Amygdala (tissue), 56 donors: Measurements from ENCODE around the gene OTUD5.

ENCODE experiments used
- DNase-seq, 56 donors: peaks; one replicate each; lab custom pipeline; 2025; lab: John Stamatoyannopoulos, UW

Gene OTUD5

GRCh38 chrX:48939524-48940228 is 17.7 kb downstream of the OTUD5 start:
- DNase-seq, result no peak

GRCh38 chrX:48938721-48939425 is 18.5 kb downstream of the OTUD5 start:
- no peak for DNase-seq

DNA sequence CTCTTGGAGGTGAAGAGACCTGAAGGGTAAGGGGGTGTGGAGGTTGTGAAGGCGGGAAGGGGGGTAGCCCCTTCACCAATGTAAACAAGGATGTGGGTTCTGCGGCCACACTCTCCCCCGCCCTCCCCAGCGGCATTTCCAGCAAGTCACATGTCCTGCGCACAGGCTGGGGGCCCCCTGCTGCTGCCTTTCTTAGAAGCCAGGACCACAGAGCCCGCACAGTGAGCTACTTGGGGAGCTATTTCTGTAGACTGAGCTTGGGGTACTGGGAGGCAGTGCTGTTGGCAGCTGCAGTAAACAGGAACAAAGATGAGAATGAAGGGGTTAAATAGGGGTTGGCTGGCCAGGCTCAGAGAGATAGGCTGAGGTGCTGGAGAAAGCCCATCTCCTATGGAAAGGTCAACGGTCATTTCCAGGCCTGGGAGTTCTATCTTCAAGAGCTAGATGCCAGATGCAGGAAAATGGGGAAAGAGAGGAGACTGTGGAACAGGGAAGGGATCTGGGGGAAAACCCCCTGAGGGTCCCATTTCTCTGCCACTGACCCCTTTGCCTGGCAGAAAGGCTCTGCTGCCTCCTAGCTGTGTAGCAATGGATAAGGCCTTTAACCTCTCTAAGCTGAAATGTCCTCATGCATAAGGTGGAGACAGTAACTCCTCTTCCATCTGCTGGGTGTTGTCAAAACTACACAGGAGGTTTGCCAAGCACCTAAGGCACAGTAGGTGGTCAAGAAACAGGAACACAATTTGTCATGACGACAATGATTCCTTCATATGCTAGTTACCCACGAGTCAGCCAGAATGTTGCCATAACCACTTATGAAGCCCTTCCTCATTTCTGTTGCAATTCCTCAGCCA is 20.1 kb downstream of the OTUD5 start:
- DNase-seq, result peak in 11 of 56 donors; percentile 0 to 11 (median 2)

DNA sequence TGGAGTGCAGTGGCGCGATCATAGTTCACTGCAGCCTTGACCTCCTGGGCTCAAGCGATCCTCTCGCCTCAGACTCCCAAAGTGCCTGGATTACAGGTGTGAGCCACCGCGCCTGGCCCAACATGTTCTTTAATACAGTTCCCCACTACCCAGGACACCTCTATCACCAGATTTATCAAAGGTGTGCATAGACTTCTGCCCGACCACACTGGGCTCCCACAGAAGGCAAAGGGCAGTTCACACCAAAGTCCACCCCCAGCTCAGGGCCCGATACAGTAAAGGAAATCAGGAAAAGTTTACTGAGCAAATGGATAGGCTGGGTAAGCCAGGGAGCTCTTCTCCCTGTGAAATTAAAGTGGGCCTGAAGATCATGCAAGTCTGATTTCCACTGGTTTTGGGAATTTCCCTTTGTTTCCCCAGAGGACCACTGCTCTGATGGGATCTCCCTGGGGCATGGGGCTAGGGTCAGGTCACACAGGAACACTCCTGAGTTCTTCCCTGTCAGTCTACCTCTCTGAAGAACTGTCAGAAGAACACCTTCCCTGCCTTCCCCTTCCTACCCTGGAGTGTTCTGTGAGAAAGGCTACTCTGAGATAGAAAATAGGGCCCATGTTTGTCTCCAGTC is 20.9 kb downstream of the OTUD5 start:
- DNase-seq, result no peak

GRCh38 chrX:48935301-48935670 is 22.1 kb downstream of the OTUD5 start:
- no peak for DNase-seq

GRCh38 chrX:48934581-48935300 is 22.7 kb downstream of the OTUD5 start:
- DNase-seq, result no peak

DNA sequence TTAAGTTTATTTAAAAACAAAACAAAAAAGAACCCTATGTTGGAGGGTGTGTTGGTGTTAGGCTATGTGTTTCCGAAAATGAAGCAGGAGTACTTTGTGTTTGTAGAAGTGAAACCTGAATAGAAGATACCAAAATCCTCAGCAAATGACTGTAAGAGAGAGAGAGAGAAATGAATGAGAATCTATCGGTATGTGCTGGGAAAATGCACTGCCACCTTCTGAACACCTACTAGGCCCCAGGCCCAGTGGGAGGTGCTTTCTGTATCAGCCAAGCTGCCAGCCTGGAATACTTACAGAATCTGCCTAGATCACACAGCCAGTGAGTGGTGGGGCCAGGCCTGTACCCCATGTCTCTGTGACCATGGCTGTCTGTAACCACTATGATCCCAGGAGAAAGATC is 23.6 kb downstream of the OTUD5 start:
- DNase-seq, result no peak

DNA sequence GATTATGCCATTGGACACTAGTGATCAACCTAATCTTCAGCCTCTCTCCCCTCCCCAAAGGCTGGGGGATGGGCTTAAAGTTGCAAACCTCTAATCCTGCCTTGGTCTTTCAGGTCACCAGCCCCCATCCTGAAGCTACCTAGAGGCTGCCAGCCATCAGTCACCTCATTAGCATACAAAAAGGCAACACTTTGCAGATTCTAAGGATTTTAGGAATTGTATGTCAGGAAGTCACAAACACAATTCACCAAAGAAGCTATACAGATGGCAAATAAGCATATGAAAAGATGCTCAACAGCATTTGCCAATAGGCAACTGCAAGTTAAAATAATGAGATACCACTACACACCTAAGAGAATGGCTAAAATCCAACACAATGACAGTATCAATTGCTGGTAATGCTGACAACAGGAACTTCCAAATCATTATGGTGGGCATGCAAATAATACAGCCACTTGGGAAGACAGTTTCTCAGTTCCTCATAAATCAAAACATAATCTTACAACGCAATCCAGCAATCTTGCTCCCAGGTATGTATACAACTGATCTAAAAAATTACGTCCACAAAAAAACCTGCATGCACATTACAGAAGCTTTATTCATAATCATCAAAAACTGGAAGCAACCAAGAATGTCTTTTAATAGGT is 29.5 kb downstream of the OTUD5 start:
- DNase-seq, result no peak

- DNase-seq, result no peak
Measured at GRCh38 chrX:48927123-48927522, 30.3 kb downstream of the OTUD5 start.

DNA sequence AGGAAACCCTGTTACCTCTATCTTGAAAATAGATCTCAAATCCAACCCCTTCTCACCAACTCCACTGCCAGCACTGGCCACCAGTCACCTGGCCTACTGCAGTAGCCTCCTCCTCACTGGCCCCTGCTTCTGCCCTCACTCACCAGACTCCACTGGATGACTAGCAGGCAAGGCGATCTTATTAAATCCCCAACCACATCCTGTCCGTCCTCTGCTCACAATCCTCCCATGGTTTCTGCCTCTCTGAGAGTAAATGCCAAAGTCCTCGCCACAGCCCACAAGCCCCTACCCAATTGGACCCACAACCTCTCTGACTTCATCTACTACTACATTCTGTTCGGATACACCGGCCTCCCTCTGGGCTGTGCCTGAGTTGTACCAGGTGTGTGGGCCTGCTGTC is 33.1 kb downstream of the OTUD5 start:
- no peak for DNase-seq

GRCh38 chrX:48923771-48924170 is 33.6 kb downstream of the OTUD5 start:
- DNase-seq, result no peak

GRCh38 chrX:48920718-48921104 is 36.7 kb downstream of the OTUD5 start:
- DNase-seq, result no peak

DNA sequence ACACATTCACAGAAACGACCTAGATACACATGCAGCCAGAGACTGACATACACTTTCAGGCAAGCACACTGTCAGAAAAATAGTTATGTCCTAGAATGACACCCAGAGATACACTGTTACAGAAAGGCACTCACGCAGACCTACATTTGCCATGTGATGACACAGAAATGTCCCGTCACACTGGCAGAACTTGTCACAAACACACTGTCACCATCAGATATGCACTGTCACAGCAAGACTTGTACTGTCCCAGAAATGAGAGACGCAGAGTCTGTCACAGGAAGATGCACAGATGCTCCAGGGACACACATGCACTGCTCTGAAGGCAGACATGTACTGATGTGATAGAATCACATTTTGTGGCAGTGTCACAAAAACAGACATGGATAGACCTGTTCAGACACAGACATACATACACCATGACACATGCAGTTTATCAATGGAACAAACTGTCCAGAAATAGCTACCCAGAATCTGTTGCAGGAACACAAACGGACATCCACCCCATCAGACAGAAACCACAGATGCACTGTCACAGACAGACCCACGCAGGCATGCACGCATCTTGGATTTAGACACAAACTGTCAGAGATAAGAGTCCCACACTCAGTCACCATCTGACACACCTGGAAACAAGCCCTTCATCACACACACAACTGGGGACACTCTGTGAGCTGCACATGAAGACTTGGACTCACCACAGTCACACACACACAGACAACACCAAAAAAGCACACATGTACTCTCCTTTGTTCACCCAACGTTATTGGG is 37.3 kb downstream of the OTUD5 start:
- DNase-seq, result peak in 1 of 56 donors; percentile 3

DNA sequence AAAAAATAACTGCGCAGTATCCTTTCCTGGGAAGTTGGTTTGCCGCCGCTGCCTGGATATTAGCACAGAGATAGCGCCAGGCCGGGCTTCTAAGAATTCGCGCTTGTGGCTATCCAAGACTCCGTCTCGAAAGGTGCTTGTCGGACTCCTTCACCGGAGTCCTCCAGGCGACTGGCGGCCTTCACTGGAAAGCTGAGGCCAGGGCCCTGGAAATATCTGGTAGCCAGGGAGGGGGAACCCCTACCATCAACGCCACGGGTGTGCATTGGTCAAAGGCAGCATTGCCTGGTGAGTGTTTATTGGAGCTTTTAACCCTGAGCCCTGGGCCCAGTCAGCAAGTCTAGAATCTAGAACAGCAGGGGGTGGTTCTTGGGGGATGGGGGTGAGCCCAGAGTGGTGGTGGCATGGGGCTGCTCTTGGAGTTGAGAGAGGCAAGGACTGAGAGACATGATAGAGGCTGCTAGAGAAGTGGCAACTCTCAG is 38.0 kb downstream of the OTUD5 start:
- peak in 4 of 56 donors; percentile 8 to 35 (median 12) for DNase-seq

GRCh38 chrX:48918643-48919340 is 38.6 kb downstream of the OTUD5 start, which contains the start of gene PIM2:
Gene PIM2 (minus strand): TSS chrX:48919024. CDS start chrX:48918834, 190 bp downstream.
- peak; percentile 1 to 87 (median 66) for DNase-seq

DNA sequence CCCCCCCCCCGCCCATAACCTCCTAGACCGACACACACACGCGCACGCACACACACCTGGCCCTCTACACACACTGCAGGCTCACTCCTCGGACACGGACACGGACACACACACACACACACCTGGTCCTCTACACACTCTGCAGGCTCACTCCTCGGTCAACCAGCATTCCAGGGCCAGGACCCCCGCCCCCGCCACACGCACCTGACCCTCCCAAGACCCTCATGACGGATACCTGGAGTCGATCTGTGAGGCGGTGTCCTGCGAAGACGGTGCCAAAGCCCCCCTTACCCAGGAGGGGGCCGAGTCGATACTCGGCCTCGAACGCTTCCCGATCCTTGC is 39.1 kb downstream of the OTUD5 start:
- DNase-seq, result no peak

GRCh38 chrX:48917139-48918001 is 40.0 kb downstream of the OTUD5 start:
- DNase-seq, result peak; percentile 19 to 91 (median 68)
